HEK293T (cell line): Measurements from ENCODE around the gene SSH2.

Experiments used
- BHLHE40 ChIP-seq: fragments of 450-650 bp; IDR thresholded peaks from 2 replicates; pipeline ENCODE4 v1.6.1; 2016; ENCODE audit warnings: mild to moderate bottlenecking, moderate library complexity, borderline replicate concordance
- NFRKB ChIP-seq: fragments of 450-650 bp; IDR thresholded peaks from 2 replicates; pipeline ENCODE4 v1.6.1; 2016; ENCODE audit warnings: mild to moderate bottlenecking, moderate library complexity

DNA sequence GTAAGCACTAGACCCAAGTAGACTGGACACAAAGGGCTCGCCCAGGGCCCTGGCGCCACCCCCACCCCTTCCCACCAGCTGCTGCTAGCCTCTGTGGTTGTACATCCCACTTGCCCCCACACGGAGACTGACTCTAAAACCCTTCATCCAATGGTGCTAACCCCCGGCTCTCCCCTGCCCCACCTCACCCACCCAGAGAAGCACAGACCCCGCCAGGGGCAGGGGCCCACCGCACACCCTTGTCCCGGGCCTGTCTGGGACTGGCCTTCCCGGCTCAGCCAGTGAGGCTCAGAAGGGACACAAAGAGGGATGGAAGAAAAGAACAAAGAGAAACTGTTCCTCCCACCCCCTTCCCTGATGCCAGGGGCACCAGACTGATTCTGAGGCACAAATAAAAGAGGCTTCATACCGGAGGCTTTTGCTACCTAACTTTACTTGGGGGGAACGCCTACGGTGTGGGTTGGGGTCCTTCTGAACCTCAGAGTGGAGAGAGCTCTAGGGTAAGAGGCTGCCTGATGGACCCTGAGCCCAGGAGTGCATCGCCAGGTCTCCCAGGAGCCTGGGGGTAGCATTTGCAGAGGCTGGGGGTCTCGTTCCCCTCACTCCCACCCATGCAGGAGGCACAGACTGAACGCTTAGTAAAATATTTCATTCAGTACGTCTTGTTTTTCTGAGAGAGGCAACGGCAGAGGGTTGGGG is 315.5 kb downstream of the SSH2 start:
- TF ChIP-seq NFRKB (no peak), BHLHE40 (no peak)
